ENCODE data around the gene PRIM2. TPM values are rescaled to one million over a fixed set of nuclear protein-coding genes. Genes with fewer than 3 reads are reported as not detected.
"Not testable (repeated sequence)": the region's sequence is repeated elsewhere in the genome, so short reads cannot be mapped to it uniquely, and the experiment has no call there.

The PRIM2 gene
- total RNA-seq, 1 experiment from 2014 or later, result 44.0 TPM

DNA sequence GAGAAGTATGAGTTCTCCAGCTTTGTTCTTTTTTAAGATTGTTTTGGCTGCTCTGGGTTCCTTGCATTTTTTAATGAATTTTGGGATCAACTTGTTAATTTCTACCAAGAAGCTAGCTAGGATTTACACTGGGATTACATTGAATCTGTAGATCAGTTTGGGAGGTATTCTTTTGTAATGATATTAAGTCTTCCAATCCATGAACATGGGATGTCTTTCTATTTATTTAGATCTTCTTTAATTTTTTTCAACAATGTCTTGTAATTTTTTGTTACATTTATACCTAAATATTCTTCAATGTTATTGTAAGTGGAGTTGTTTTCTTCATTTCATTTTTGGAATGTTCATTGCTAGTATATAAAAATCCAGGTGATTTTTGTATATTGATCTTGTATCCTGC lies 12.5 kb downstream of the PRIM2 start:
- H3K27me3 ChIP-seq (ENCODE audit: insufficient read depth, low read length), result no peaks in the 10 kb centered on the region
- H3K79me2 ChIP-seq (ENCODE audit: insufficient read depth, low read length), result peaks cover 65% of the 10 kb centered on the region
- TF ChIP-seq TCF7L2 (IDR thresholded peaks at IDR 0.05; ENCODE audit: borderline replicate concordance, extremely low read depth, insufficient read depth, insufficient read length) (no peak), EGR1 (IDR thresholded peaks at IDR 0.05; ENCODE audit: low read depth) (no peak), ZFX (IDR thresholded peaks at IDR 0.05) (no peak), SRF (IDR thresholded peaks at IDR 0.05; ENCODE audit: low read depth) (no peak)
- H3K36me3 ChIP-seq (ENCODE audit: control insufficient read depth in 1 of 2, insufficient read depth in 2 of 2, low read length in 2 of 2), result peaks cover 28 to 79% of the 10 kb centered on the region in 2 experiments
- H3K27ac ChIP-seq (ENCODE audit: low read depth, low read length), result no peak overlapping the region
- H3K4me3 ChIP-seq (replicated peaks in 1 of 2; ENCODE audit: low read depth in 1 of 2, low read length in 2 of 2), result no peak overlapping the region
- H3K9ac ChIP-seq (ENCODE audit: low read length), result no peak overlapping the region
- ChIA-PET POLR2A (no interaction called here), CTCF (no interaction called here), RAD21 (ENCODE audit: low non-redundant PET in 1 of 2, low total read pairs in 2 of 2, uncharacterized antibody in 2 of 2, unreplicated experiment in 2 of 2) (no interaction called here)
- H2AFZ ChIP-seq (ENCODE audit: low read depth, low read length, poor library complexity, severe bottlenecking), result no peak overlapping the region
- intact Hi-C loops (cut with micrococcal nuclease), result loop anchor here (10.0 kb wide), 1 partner anchor 975 kb away; no protein-coding TSS in a partner anchor
- H3K9me3 ChIP-seq (ENCODE audit: control insufficient read depth in 1 of 2, insufficient read depth in 1 of 2, low read depth in 1 of 2, low read length in 2 of 2), result 0 out of 4 replicates have a peak, but pooled peaks cover 6 to 9% of the 10 kb centered on the region in 2 experiments
- no peak for DNase-seq (ENCODE audit: low read depth, low spot score)
- BruUV-seq (replicated peaks), result no TSS peak
- no peak overlapping the region for H3K4me2 ChIP-seq (ENCODE audit: low read length)
- no peaks in the 10 kb centered on the region for H4K20me1 ChIP-seq (ENCODE audit: insufficient read depth)
- H3K4me1 ChIP-seq (ENCODE audit: control insufficient read depth in 1 of 2, insufficient read depth in 2 of 2, low read length in 2 of 2), result no peaks in the 10 kb centered on the region
- ATAC-seq, result no peak
- H3K9me2 ChIP-seq (ENCODE audit: insufficient read depth), result no peaks in the 10 kb centered on the region

DNA sequence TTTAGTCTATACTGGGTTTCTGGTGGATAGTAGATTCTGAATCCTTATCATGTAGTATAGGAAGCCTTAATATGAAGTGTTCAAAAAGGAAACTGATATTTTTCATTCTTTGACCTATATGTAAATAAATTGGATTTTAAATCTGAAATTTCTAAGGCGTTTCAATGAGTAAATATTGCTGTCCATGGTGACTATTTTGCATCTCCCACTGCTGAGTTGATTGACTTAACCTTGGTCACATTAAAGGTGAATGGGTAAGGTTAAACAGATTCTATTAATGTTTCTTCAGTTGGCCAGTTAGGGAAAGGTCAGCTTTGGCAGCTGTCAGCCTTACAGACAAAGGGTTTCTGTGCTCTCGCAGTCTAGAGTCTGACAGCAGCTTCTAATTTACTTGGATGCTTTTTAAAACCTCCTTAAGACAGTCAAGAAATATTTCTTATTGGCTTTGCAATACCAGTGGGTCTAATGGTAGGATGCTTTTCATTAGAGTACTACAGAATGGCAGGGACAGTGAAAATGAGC lies 24.8 kb downstream of the PRIM2 start:
- Histone ChIP-seq H3K9me3 (ENCODE audit: control insufficient read depth in 1 of 2, insufficient read depth in 1 of 2, low read depth in 1 of 2, low read length in 2 of 2) (no peaks in the 10 kb centered on the region), H3K79me2 (ENCODE audit: insufficient read depth, low read length) (0 out of 2 replicates have a peak, but pooled peaks cover 10% of the 10 kb centered on the region), H3K9me2 (ENCODE audit: insufficient read depth) (no peaks in the 10 kb centered on the region), H3K4me2 (ENCODE audit: low read length) (no peak overlapping the region), H3K27me3 (ENCODE audit: insufficient read depth, low read length) (no peaks in the 10 kb centered on the region), H3K9ac (ENCODE audit: low read length) (no peak overlapping the region), H3K4me3 (replicated peaks in 1 of 2; ENCODE audit: low read depth in 1 of 2, low read length in 2 of 2) (no peak overlapping the region), H3K36me3 (ENCODE audit: control insufficient read depth in 1 of 2, insufficient read depth in 2 of 2, low read length in 2 of 2) (no peaks in the 10 kb centered on the region), H3K27ac (ENCODE audit: low read depth, low read length) (no peak overlapping the region), H3K4me1 (ENCODE audit: control insufficient read depth in 1 of 2, insufficient read depth in 2 of 2, low read length in 2 of 2) (peaks cover 0 to 4% of the 10 kb centered on the region in 2 experiments; a peak in 1 of 4 replicates), H4K20me1 (ENCODE audit: insufficient read depth) (no peaks in the 10 kb centered on the region), H2AFZ (ENCODE audit: low read depth, low read length, poor library complexity, severe bottlenecking) (no peak overlapping the region)
- TF ChIP-seq, protein P1, sequence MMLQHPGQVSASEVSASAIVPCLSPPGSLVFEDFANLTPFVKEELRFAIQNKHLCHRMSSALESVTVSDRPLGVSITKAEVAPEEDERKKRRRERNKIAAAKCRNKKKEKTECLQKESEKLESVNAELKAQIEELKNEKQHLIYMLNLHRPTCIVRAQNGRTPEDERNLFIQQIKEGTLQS (IDR thresholded peaks at IDR 0.05), result no peak
- intact Hi-C loops (cut with micrococcal nuclease), result no loop called here
- DNase-seq (ENCODE audit: low read depth, low spot score) (no peak), ATAC-seq (no peak)
- BruUV-seq (replicated peaks), result no TSS peak
- CTCF ChIA-PET, result no interaction called here
- POLR2A ChIA-PET, result no interaction called here
- RAD21 ChIA-PET (ENCODE audit: low non-redundant PET in 1 of 2, low total read pairs in 2 of 2, uncharacterized antibody in 2 of 2, unreplicated experiment in 2 of 2), result no interaction called here

DNA sequence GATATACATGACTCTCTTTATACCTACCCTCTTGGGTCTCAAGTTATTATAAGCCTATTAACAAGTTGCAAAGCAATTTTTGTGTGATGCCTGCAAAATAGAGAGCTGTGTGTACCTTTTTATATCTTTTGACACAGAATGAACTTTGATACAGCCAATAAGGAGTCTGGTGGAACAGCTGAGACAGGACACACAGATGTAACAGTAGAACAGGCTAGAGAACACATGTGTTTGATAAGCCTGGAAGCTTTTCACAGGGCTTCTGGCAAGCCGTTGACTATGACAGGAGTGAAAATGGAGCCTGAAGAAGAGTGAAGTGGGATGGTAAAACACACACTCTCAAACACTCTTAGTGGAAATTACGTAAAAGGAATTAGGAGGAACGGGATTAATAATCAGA lies 25.9 kb downstream of the PRIM2 start:
- H3K27me3 ChIP-seq (ENCODE audit: insufficient read depth, low read length); H3K79me2 ChIP-seq (ENCODE audit: insufficient read depth, low read length); BruUV-seq (replicated peaks); intact Hi-C loops (cut with micrococcal nuclease); H4K20me1 ChIP-seq (ENCODE audit: insufficient read depth); H3K36me3 ChIP-seq (ENCODE audit: control insufficient read depth in 1 of 2, insufficient read depth in 2 of 2, low read length in 2 of 2); H3K27ac ChIP-seq (ENCODE audit: low read depth, low read length); H3K9me3 ChIP-seq (ENCODE audit: control insufficient read depth in 1 of 2, insufficient read depth in 1 of 2, low read depth in 1 of 2, low read length in 2 of 2); H3K9me2 ChIP-seq (ENCODE audit: insufficient read depth); H3K4me2 ChIP-seq (ENCODE audit: low read length); POLR2A ChIA-PET; RAD21 ChIA-PET (ENCODE audit: low non-redundant PET in 1 of 2, low total read pairs in 2 of 2, uncharacterized antibody in 2 of 2, unreplicated experiment in 2 of 2); CTCF ChIA-PET; H2AFZ ChIP-seq (ENCODE audit: low read depth, low read length, poor library complexity, severe bottlenecking); DNase-seq (ENCODE audit: low read depth, low spot score); H3K4me1 ChIP-seq (ENCODE audit: control insufficient read depth in 1 of 2, insufficient read depth in 2 of 2, low read length in 2 of 2); H3K4me3 ChIP-seq (replicated peaks in 1 of 2; ENCODE audit: low read depth in 1 of 2, low read length in 2 of 2); H3K9ac ChIP-seq (ENCODE audit: low read length); ATAC-seq: not testable (repeated sequence)

DNA sequence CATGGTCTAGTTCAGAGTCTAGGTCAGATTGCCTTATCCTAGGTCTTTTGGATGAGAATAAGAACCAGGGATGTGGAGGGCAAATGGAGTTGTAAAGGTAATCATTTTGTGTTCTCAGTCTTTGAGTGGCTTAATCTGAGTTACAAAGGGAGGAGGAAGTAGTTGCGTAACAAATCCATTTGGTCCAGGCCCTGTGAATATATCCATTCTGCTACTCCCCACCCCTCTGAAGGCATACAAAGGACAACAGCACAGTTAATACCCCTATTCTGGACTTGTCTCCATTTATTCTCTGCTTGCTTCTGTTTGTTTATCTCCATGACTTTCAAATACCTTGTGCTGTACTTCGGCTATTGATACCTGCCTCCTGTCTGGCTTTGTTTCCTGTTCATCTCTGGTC lies 29.3 kb downstream of the PRIM2 start:
- intact Hi-C loops (cut with micrococcal nuclease); H2AFZ ChIP-seq (ENCODE audit: low read depth, low read length, poor library complexity, severe bottlenecking); H3K27ac ChIP-seq (ENCODE audit: low read depth, low read length); ATAC-seq; H3K9me2 ChIP-seq (ENCODE audit: insufficient read depth); CTCF ChIA-PET; H3K9me3 ChIP-seq (ENCODE audit: control insufficient read depth in 1 of 2, insufficient read depth in 1 of 2, low read depth in 1 of 2, low read length in 2 of 2); H4K20me1 ChIP-seq (ENCODE audit: insufficient read depth); H3K4me3 ChIP-seq (replicated peaks in 1 of 2; ENCODE audit: low read depth in 1 of 2, low read length in 2 of 2); H3K79me2 ChIP-seq (ENCODE audit: insufficient read depth, low read length); H3K4me2 ChIP-seq (ENCODE audit: low read length); POLR2A ChIA-PET; H3K4me1 ChIP-seq (ENCODE audit: control insufficient read depth in 1 of 2, insufficient read depth in 2 of 2, low read length in 2 of 2); DNase-seq (ENCODE audit: low read depth, low spot score); H3K36me3 ChIP-seq (ENCODE audit: control insufficient read depth in 1 of 2, insufficient read depth in 2 of 2, low read length in 2 of 2); H3K27me3 ChIP-seq (ENCODE audit: insufficient read depth, low read length); BruUV-seq (replicated peaks); RAD21 ChIA-PET (ENCODE audit: low non-redundant PET in 1 of 2, low total read pairs in 2 of 2, uncharacterized antibody in 2 of 2, unreplicated experiment in 2 of 2); H3K9ac ChIP-seq (ENCODE audit: low read length): not testable (repeated sequence)

All from HCT116 (cell line).